GM18858 (cell line): ENCODE results near the gene KIRREL3.

ENCODE experiments used
- ATAC-seq: cut with Tn5 transposase; IDR thresholded peaks from one replicate; pipeline ENCODE4 v1.9.1; 2021; ENCODE audit not compliant: unreplicated experiment

Gene KIRREL3

DNA sequence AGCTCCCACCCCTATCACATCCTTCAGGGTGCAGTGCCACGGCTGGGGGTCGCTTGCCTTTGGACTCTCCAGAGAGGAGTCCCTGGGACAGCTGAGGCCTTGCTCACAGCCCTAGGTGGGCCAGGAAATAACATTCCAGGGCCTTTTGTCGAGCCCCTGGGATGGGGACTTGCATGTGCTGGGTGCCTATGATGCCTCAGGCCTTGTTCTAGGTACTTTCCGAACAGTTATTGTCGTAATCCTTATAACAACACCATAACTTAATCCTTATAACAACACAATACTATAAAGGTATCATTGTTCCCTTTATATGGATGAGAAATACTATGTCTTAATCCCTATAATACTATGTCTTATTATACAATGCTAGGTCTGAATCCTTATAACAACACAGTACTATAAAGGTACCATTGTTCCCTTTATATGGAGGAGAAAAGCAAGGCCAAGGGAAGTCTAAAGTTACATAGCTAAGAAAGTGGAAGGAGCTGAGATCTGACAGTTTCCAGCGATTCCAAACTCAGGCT, 408.5 kb downstream of the KIRREL3 start:
- no peak for ATAC-seq

DNA sequence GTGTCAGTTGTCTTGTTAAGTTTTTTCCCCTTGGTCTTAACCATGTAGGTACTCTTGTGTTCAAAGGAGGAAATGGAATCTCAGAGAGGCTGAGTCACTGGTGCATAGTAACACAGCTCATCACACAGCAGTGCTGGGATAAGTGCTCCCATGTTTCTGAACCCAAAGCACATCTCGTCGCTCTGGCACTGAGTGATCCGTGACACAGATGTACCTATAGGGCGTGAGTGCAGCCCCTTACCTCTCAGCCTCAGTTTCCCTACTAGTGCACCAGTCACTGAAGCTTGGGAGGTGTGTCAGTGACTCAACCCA, 411.1 kb downstream of the KIRREL3 start:
- ATAC-seq, result no peak

DNA sequence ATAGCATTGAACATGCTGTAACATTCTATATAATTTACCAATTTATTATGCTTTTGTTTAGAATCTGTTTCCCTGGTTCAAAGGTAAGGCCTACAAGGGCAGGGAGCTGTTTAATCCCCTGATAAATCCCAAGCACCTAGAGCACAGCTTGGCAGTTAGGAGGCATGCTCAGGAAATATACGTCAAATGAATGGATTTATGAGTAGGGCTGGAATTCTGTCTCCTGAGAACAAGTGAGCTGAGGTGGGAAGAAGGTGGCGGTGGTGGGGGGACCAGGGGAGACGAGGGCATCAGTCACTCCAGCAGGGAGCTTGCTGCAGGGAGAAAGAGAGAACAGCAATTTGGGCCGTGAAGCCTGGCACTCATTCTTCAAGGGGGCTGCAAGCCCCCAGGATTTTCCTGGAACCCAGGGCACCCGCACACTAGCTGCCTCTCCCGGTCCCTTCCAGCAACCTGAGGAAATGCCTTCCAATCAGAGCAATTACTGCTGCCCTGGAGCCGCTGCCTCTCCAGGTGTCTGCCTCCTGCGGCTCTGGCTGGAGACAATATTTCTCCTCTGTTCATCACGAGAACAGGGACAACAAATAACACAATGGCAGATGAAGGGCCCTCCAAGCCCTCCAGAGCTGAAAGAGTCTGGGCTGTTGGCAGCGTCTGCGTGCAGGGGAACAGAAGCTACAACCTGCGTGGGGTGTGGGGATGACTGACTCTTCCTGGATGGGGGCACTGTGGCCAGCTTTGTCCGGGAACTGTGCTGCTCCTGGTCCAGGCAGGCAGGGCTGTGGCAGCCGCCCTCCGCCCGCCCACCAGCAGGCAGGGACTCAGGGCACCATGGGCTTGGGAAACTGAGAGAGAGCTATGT, 411.7 kb downstream of the KIRREL3 start:
- ATAC-seq, result no peak

DNA sequence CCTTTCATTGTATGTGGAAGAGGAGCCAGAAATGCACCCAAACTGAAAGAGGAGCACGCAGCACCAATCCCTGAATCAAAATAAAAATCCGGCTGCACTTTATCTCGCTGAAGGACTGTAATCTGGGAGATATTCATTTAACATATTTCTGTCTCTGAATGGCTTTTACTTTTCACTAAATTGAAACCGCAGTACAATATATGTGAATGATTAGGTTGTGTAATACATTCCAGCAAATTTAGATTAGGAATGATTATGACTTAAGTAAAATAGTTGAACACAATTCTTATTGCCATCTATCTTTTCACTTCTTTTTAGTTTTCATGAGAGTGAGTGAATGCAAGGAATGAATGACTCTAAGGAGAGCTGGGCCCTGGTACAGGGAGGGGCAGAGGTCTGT, 413.0 kb downstream of the KIRREL3 start:
- no peak for ATAC-seq

DNA sequence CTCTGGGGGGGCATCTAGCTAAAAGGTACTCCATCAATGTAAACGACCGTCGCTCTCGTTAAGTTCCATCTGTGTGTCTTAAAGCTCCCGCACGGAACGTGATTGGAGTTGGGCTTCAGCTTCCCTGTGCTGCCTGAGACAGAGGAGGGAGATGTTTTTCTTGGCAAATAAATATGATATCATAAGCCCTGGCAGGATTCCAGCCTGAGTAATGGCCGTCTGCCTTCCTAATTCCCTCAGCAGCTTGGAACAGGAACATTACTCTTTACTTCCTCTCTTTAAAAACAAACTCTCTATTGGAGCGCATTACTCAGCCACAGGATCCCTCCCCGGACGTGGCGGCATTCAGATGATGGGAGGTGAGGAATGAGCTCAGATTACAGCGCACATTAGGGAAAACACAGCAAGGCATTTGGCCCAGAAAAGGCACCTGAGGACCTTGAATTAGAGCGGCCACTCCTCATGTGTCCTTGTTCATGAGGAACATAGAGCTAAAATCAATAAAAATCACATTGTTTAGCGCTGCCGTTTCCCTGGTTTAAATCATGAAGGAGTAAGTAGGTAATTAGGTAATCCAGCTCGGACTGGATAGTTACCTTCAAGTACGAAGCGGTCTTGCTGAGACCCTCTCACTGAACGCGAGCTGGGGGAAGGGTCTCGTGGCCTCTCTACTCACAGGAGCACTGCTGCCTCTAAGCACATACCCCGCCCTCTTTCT, 414.6 kb downstream of the KIRREL3 start:
- no peak for ATAC-seq

DNA sequence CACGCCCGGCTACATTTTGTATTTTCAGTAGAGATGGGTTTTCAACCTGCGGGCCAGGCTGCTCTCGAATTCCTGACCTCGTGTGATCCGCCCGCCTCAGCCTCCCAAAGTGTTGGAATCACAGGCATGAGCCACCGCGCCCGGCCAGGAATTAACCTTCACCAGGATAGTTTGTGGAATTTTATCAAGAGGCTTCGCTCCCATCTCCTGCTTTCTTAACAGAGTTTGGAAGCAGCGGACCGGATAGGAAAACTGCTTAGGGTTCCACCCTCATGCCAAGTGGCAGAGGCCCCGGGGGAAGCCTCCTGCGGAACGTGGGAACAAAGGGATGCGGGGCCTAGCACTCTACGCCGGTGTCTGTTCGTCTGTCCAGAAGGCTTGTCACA, 415.2 kb downstream of the KIRREL3 start:
- ATAC-seq, result no peak

DNA sequence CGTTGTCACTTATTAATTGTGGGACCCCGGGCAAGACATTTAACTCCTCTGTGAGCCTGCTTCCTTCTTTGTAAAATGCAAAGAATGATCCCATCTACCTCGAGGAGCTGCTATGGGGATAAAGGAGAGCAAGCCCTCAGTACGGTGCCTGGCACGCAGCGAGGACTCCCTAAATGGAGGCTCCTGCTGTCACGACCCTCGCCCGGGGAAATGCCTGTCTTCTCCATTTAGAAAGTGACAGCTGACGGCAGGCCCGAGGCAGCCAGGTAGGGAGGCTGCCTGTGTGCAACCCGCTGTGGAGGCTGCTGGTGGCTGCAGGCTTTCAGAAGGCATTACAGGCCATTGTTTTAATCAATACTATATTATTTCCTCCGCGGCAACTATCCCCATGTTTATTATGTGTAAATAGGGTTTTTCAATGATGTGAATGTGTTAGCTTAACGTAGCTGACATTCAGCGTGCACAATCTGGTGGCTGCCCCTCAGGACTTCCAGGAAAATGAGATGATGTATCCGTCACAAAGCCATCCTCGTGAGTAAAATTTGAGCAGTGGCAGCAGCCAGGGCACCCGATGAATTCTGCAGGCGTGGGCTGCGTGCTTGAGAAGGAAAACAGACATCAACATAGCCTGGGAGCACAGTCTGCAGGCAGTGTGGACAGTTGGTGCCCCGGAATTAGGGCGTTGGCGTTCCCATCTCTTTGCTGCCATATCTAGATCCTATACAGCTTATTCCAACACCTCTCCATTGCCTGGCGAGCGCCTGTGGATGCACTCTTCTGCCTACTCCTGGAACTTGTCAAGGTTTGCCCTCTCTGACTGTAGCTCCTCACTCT, 416.8 kb downstream of the KIRREL3 start:
- ATAC-seq, result no peak

DNA sequence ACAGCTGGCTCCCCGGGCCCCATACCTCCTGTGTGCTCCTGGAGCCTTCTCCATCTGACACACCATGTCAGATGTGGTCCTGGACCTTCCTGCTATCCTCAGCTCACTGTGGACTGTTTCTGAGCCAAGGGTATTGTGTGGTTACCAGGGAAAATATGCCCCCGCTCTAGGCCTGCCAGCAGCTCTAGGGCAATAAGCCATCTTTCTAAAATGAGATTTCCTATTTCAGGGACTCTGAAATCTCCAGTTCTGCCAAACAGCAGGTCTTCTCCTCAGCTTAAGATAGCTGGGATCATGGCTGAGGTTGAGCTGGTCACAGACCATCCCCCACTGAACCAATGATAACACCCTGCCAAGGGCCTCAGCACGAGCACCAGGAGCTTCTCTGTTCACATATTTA, 417.5 kb downstream of the KIRREL3 start:
- ATAC-seq, result no peak

DNA sequence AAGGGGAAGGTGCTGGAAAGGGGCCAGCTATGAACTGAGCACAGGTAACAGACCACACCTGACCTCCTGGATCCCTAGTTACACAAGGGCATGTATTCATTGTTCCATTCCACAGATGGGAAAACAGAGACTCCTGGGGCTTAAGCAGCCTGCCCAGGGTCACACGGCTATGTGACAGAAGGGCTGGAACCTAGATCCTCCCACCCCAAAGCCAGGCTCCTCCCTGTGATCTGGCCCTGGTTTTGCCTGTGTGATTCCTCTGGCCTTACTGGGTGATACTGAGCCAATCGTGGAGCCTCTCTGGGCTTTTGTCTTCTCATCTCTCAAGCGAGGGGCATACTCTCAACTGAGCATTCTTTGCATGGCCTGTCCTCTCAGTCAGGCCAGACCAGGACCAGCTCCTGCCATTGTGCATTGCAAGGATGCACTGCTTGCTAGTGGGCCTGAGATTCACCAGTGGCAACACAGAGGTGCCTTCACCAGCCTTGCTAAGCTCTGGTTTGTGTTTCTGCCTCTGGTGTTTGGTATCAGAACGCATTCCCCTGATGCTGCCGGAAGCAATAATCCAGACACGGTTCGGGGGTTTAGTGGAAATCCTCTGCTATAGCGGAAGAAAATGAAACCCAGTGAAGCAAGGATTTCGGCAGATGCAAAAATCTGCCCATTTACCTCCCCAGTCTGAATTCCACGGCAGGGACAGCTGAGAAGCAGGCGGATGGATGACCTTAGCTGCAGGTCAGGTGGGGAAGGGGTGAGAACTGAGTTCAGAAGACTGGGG, 418.5 kb downstream of the KIRREL3 start:
- no peak for ATAC-seq

DNA sequence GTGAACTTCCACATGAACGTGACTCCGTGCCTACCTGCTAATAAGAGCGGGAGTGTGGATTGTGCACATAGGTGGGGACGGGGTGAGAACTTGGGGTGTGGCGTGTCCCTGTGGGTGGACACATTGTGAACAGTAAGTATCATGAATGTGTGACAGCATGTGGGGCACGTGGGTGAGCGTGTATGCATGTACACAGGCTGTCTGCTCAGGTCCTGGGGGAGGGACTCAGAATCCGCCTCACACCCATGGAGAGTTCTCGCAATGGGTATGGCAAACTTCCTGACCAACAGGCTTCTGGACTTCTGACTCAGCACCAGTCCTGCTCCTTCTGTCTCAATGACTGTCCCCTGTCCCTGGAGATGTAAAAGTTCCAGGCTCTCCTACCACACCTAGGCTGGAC, 422.1 kb downstream of the KIRREL3 start:
- ATAC-seq, result no peak

DNA sequence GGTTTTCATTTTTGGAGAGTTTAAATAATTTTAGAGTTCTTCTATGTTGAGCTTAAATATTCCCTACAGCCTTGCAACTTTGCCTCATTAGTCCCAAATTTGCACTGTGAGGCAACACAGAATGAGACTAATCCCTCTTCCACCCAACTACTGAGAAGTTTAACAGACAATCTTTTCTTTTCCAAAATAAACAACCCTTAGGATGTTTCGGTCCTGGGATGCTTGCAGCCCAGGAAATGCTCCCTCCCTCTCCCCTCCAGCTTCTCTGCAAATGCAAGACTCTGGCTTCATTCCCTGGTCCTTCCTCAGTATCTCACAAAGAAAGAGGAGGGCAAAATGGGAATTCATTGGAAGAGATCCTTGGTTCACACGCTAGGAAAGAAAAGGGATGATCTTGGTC, 422.5 kb downstream of the KIRREL3 start:
- ATAC-seq, result no peak

DNA sequence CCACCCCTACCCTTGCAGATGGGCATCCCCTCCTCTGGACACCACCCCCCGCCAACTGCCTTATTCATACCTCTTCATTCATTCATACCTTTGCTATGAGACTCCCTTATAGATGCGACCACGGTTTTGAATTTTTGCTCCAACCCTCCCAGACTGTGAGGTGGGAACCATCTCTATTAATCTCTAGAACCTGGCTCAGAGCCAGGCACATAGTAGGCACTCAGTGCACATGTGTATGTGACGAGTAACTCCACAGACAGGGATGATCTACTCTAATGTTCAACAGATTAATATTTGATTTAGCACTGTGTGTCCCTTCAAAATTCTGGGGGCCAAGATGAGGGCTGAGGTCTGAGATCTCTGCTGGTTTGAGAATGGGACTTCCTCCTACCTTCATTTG, 424.7 kb downstream of the KIRREL3 start:
- no peak for ATAC-seq

DNA sequence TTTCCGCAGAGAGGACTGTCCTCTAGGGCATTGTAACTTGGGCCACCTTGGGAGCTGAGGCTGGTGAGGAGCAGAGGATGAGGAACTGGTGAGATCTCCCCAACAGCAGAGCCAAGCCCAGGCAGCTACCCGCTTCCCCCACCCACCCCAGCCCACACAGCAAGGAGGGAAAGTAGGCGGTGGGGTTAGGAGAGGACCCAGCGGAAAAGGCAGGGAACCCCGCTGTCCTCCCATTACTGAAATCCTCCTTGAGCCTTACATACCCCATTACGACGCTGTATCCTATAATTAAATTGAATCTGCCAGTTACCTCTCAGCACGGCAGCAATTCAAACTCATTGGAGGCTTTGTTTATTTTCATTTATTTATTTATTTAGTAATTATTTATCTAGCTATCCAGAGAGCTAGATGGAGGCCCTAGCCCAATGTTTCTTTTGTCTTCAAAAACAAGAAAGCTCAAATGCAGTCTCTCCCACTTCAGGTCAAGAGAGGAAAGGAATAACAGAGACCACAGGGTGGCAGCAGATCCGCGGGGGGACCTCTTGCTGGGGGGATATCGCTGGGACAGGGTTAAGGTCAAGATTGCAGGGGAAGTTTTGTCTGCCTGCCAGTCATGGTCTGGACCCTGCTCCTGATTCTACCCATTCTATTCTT, 427.1 kb downstream of the KIRREL3 start:
- no peak for ATAC-seq

DNA sequence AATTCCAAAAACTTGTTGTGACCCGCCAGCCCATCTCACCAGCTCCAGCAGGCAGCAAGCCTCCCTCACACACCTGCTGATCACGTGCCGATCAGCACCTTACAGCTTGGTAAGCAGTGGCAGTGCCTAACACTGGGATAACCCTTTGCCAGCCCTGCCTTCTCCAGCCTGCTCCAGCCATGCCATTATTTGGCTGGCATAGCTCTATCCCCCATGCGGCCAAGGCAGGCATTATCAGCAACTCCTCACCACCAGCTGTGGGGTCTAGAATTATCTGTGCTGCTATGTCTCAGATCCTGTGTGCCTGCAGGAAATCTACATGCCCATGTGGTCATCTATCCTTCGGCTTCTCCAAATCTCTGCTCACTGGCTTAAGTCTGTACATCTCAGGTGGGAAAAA, 430.1 kb downstream of the KIRREL3 start:
- ATAC-seq, result no peak

DNA sequence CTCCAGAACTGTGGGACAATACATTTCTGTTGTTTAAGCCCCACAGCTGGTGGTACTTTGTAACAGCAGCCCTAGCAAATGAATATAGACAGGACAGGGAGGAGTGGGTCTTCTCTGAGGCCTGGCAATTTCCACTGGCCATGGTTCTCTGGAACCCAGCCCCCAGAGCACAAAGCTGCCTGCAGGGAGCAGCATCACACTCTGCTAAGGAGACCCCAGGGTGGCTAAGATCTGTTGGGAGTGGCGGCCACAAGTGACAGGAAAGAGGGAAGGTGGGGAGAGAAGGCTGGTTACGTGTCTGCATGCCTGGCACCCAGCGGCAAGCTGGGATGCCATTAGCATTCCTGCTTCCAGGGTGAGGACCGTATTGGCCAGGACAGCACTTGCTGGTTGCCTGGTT, 433.2 kb downstream of the KIRREL3 start:
- no peak for ATAC-seq

DNA sequence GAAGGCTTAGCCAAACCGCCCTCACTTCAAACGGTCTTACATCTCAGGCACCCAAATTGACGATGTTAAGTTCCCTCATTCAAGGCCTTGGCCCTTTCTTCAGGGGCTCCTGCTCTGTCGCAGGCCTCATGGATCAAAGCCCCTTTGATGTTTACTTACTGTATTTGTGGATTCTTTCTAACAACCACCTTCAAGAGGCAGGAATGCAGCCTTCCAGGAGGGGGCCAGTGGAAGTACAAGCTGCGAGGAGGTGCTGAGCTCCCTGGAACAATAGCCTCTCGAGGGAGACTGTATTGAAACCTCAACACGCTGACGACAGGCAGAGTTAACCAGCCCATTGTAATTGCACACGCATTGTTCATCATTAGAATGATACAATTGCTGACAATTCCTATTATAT, 436.0 kb downstream of the KIRREL3 start:
- no peak for ATAC-seq

DNA sequence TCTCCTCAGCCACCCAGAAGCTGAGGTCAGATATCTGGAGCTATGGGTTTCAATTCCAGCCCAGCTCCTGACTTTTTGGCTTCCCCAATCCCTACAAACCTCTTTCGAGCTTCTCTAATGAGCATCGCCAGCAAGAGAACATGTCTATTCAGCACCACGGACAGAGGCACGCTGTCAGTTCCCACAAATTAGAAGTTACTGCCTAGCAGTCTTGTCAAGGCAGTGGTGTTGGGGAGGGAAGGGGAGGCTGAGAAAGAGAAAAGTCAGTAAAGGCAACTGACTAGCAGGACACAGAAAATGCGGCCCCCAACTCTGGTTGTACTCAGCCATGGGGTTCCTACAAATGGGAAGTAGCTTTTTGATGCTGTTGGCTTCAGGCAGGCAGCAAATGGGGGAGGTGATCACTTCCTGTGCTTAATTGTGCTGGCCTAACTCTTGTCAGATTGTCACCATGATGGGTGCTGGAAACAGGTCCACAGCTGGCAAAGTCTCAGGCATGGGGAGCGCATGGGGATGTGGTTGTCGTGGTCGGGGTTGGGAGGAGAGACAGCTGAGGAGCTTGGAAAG, 439.2 kb downstream of the KIRREL3 start:
- ATAC-seq, result no peak

DNA sequence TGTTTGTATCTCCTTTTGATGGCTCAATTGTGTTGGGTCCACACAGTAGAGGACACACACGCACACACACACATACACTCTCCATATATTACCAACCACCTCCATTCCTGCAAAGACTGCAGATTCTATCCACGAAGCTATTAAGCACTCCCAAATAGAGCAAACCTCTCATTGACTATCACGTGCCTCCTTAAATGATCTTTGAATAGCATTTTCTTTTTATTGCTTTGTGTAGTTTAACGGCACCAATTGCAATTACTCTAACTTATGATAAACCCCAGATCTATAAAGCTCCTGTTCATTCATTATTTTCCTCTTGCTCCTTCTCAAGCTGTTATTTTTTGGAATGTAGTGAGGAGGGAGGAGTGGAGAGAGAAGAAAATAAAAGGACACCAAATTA, 440.3 kb downstream of the KIRREL3 start:
- ATAC-seq, result no peak

DNA sequence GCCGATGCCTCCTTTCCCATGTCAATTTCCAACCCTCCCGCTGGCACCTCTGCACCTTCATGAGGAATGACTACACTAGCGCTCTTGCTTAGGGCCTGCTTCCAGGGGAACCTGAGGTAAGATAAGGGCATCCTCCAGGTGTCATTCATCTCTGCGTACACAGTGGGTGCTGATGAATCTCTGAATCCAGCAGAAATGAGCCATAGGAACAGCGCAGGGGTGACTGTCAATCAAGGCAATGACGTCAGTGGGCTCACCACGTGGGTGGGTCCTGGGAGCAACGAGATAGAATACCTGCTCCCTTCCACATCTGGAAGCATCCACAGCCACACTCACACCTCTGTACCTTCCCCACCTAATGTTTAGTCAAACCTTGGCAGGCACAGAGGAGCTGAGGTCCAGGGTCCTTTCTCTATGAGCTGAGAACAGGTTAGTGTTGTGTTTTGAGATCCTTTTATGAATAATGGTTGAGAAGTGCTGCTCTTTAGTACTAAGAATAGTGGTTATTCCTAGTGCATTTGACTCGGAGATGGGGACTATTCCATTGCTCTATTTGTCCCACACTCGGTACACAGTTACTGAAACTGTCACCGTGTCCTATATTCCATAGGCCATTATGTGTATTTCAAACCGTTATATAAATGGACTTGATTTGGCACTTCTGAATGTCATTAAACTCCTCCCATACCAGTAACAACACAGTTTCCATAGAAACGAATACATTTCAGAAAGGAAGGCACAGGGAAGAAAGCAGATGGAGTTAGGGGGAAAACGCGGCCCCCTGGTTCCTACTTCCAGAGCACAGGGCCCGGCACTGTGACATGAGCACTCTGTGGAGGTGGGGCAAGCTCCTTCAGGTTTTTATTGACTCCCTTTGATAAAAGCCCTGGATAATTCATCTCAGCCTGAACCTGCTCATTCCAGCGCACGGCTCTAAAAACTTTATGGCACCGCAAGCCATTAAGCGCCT, 451.7 kb downstream of the KIRREL3 start:
- ATAC-seq, result no peak
